Tibial nerve (tissue), 4 donors: Measurements from ENCODE around the gene ABHD12B. TPM values are rescaled to one million over a fixed set of nuclear protein-coding genes. Genes with fewer than 3 reads are reported as not detected.
A peak's percentile ranks its signal among the peaks of the same experiment; 100 is the strongest.

ENCODE experiments used
- DNase-seq, 2 donors: peaks; one replicate each; pipeline ENCODE4 v3.0.0-alpha.2; 2019; ENCODE audit warnings: low spot score in 2 of 2
- H3K27ac ChIP-seq, 4 donors: fragments of 200-600 bp; sonication (generic) in 3 of 4; one replicate each; pipeline ENCODE4 v1.5.1; 2017 to 2019; ENCODE audit warnings: mild to moderate bottlenecking in 1 of 4
- H3K27me3 ChIP-seq, 2 donors: fragments of 200-600 bp; sonication (generic) in 1 of 2; one replicate each; pipeline versions ENCODE4 v1.5.1 to v1.6.0; 2017 to 2019
- H3K36me3 ChIP-seq, 3 donors: fragments of 200-600 bp; sonication (generic); one replicate each; pipeline ENCODE4 v1.5.1; 2018 to 2019
- H3K4me1 ChIP-seq, 4 donors: fragments of 200-600 bp; sonication (generic) in 3 of 4; one replicate each; pipeline ENCODE4 v1.5.1; 2017 to 2019
- H3K4me3 ChIP-seq, 4 donors: fragments of 200-600 bp; sonication (generic) in 3 of 4; one replicate each; pipeline ENCODE4 v1.5.1; 2017 to 2019; ENCODE audit warnings: mild to moderate bottlenecking in 1 of 4, moderate library complexity in 1 of 4
- H3K9me3 ChIP-seq, 4 donors: fragments of 200-600 bp; sonication (generic) in 3 of 4; one replicate each; pipeline ENCODE4 v1.5.1; 2017 to 2019
- CTCF ChIP-seq, 5 experiments: fragments of 200-600 bp in 3 of 5; fragments of 450-650 bp in 2 of 5; sonication (generic) in 3 of 5; IDR thresholded peaks; one replicate each; pipeline ENCODE4 v1.5.1; 2016 to 2019; ENCODE audit warnings: antibody characterized with exemption in 5 of 5, mild to moderate bottlenecking in 3 of 5, moderate library complexity in 2 of 5
- EP300 ChIP-seq, 2 donors: sonication (generic); formaldehyde crosslinking; IDR thresholded peaks; one replicate each; pipeline ENCODE4 v1.6.1; 2017; ENCODE audit warnings: antibody characterized with exemption in 2 of 2, mild to moderate bottlenecking in 1 of 2
- POLR2A ChIP-seq, 2 donors: fragments of 450-650 bp; IDR thresholded peaks; one replicate each; pipeline ENCODE4 v1.6.1; 2017; ENCODE audit warnings: antibody characterized with exemption in 2 of 2, mild to moderate bottlenecking in 2 of 2, moderate library complexity in 2 of 2
- WGBS, 2 donors: methylation state at CpG; one replicate each; pipeline ENCODE4 v1.1.5; 2018; 5-methylcytosine and 5-hydroxymethylcytosine counted together
- small RNA-seq: library from RNA; depleted of rRNA; stranded (forward); fragments of <200 nt; gene quantifications from one replicate; pipeline ENCODE3, GENCODE V24; 2016
- total RNA-seq, 4 donors: library from RNA; depleted of rRNA; stranded (reverse); fragments of >200 nt; gene quantifications; one replicate each; pipeline ENCODE4 v1.1.0, GENCODE V29; 2016

The ABHD12B gene
- total RNA-seq, 4 donors from 2014 or later, result not detected

GRCh38 chr14:50947446-50947845 lies 75.6 kb downstream of the ABHD12B start:
- Histone ChIP-seq H3K36me3 (no peaks in the 10 kb centered on the region), H3K27ac (peak overlapping the region in 2 of 4 donors; percentile 55 to 81), H3K4me3 (no peak overlapping the region), H3K27me3 (no peaks in the 10 kb centered on the region), H3K4me1 (peaks cover 0 to 13% (median 0%) of the 10 kb centered on the region in 4 donors), H3K9me3 (no peaks in the 10 kb centered on the region)
- DNase-seq, result no peak
- TF ChIP-seq CTCF (IDR thresholded peaks at IDR 0.05), result no peak
- peak in 1 of 2 donors; percentile 21 for TF ChIP-seq EP300 (IDR thresholded peaks at IDR 0.05)
- no peak for TF ChIP-seq POLR2A (IDR thresholded peaks at IDR 0.05)
- WGBS, 2 donors, result 32 to 35% methylated on average over 4 of the region's 4 CpGs

GRCh38 chr14:50948205-50948604 lies 76.4 kb downstream of the ABHD12B start:
- WGBS, 2 donors, result 81 to 87% methylated on average over 2 of the region's 2 CpGs

GRCh38 chr14:50951032-50951431 lies 79.2 kb downstream of the ABHD12B start:
- 89 to 97% methylated on average over 6 of the region's 6 CpGs for WGBS, 2 donors

More at GRCh38 chr14:50948205-50948604, 76.4 kb downstream of the ABHD12B start:
- Histone ChIP-seq H3K36me3 (no peaks in the 10 kb centered on the region), H3K9me3 (no peaks in the 10 kb centered on the region), H3K4me1 (peaks cover 0 to 8% (median 0%) of the 10 kb centered on the region in 4 donors), H3K4me3 (no peak overlapping the region), H3K27me3 (no peaks in the 10 kb centered on the region), H3K27ac (peak overlapping the region in 1 of 4 donors; percentile 55)
- TF ChIP-seq CTCF (IDR thresholded peaks at IDR 0.05) (no peak), POLR2A (IDR thresholded peaks at IDR 0.05) (no peak), EP300 (IDR thresholded peaks at IDR 0.05) (no peak)
- no peak for DNase-seq

GRCh38 chr14:50953502-50953901 lies 81.6 kb downstream of the ABHD12B start:
- Histone ChIP-seq H3K36me3 (no peaks in the 10 kb centered on the region), H3K27me3 (no peaks in the 10 kb centered on the region), H3K4me1 (peaks cover 0 to 13% (median 4%) of the 10 kb centered on the region in 4 donors), H3K9me3 (no peaks in the 10 kb centered on the region), H3K4me3 (no peak overlapping the region), H3K27ac (no peak overlapping the region)
- DNase-seq, result no peak
- WGBS, 2 donors, result 90 to 94% methylated on average over 1 of the region's 1 CpG
- TF ChIP-seq POLR2A (IDR thresholded peaks at IDR 0.05) (no peak), EP300 (IDR thresholded peaks at IDR 0.05) (no peak), CTCF (IDR thresholded peaks at IDR 0.05) (no peak)

More at GRCh38 chr14:50951032-50951431, 79.2 kb downstream of the ABHD12B start:
- no peaks in the 10 kb centered on the region for H3K9me3 ChIP-seq
- no peak overlapping the region for H3K27ac ChIP-seq
- no peaks in the 10 kb centered on the region for H3K36me3 ChIP-seq
- TF ChIP-seq POLR2A (IDR thresholded peaks at IDR 0.05) (no peak), EP300 (IDR thresholded peaks at IDR 0.05) (no peak), CTCF (IDR thresholded peaks at IDR 0.05) (no peak)
- no peak for DNase-seq
- H3K27me3 ChIP-seq, result no peaks in the 10 kb centered on the region
- peaks cover 0 to 11% (median 4%) of the 10 kb centered on the region in 4 donors for H3K4me1 ChIP-seq
- no peak overlapping the region for H3K4me3 ChIP-seq

Small RNA genes lying within 50 kb of the gene (small RNA-seq; reads per million reads assigned to genes)
- not detected for gene RF00593

Other genes with a start within 250 kb of the ABHD12B start
- gene SAV1, start 203.7 kb upstream of the ABHD12B start, total RNA-seq, result 10 to 100 TPM; 35.1 to 62.3 (median 47.4) TPM
- gene NIN, start 40.9 kb upstream of the ABHD12B start, total RNA-seq, result 10 to 100 TPM; 24.1 to 35.7 (median 30.7) TPM
- gene PYGL, start 72.4 kb downstream of the ABHD12B start, total RNA-seq, result 100 to 1,000 TPM in 1 of 4 donors, 10 to 100 TPM in 3; 50.0 to 112 (median 74.3) TPM
- 1 to 10 TPM in 3 of 4 donors, under 1 TPM in 1; 0.87 to 5.9 (median 4.9) TPM for gene TRIM9, start 223.1 kb downstream of the ABHD12B start, total RNA-seq